Fibroblast of lung (primary cell): ENCODE data around the gene PDGFC.

ENCODE experiments used
- EZH2 ChIP-seq: IDR thresholded peaks from 2 replicates; pipeline ENCODE4 v1.5.1; 2012; ENCODE audit warnings: low read length, control low read depth, mild to moderate bottlenecking; ENCODE audit errors: missing control alignments
- TF ChIP-seq, protein P1 (sequence below), 2 donors: IDR thresholded peaks in 1 of 2; conservative IDR thresholded peaks in 1 of 2; 1 replicate in 1 of 2; 2 replicates in 1 of 2; pipeline ENCODE4 v1.5.1; 2011 to 2012; ENCODE audit warnings: low read length in 2 of 2, control low read depth in 1 of 2, inconsistent platforms in 1 of 2, low read depth in 1 of 2, mild to moderate bottlenecking in 1 of 2

GRCh38 chr4:156933633-156934258 is 37.9 kb downstream of the PDGFC start:
- TF ChIP-seq, protein P1, sequence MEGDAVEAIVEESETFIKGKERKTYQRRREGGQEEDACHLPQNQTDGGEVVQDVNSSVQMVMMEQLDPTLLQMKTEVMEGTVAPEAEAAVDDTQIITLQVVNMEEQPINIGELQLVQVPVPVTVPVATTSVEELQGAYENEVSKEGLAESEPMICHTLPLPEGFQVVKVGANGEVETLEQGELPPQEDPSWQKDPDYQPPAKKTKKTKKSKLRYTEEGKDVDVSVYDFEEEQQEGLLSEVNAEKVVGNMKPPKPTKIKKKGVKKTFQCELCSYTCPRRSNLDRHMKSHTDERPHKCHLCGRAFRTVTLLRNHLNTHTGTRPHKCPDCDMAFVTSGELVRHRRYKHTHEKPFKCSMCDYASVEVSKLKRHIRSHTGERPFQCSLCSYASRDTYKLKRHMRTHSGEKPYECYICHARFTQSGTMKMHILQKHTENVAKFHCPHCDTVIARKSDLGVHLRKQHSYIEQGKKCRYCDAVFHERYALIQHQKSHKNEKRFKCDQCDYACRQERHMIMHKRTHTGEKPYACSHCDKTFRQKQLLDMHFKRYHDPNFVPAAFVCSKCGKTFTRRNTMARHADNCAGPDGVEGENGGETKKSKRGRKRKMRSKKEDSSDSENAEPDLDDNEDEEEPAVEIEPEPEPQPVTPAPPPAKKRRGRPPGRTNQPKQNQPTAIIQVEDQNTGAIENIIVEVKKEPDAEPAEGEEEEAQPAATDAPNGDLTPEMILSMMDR (conservative IDR thresholded peaks at IDR 0.05 in 1 of 2, IDR thresholded peaks at IDR 0.05 in 1 of 2; ENCODE audit: low read depth in 1 of 2, low read length in 2 of 2) = no peak
- no peak for TF ChIP-seq EZH2
